Mesothelial cell of epicardium (in vitro differentiated cells): Measurements from ENCODE around the gene GPN1. TPM values are rescaled to one million over a fixed set of nuclear protein-coding genes. Genes with fewer than 3 reads are reported as not detected.
"Not testable (repeated sequence)": the region's sequence is repeated elsewhere in the genome, so short reads cannot be mapped to it uniquely, and the experiment has no call there.

ENCODE experiments used
- DNase-seq, 2 experiments: peaks; one replicate each; pipeline ENCODE4 v3.0.0; 2021; ENCODE audit warnings: low spot score in 2 of 2; ENCODE audit not compliant: unreplicated experiment in 2 of 2
- H3K27ac Mint-ChIP-seq: 2 replicates; pipeline ENCODE4 v1.8.0; 2021; ENCODE audit warnings: mixed read lengths
- H3K27me3 Mint-ChIP-seq: 2 replicates; pipeline ENCODE4 v1.8.0; 2021; ENCODE audit warnings: low read depth, mixed read lengths
- H3K36me3 Mint-ChIP-seq: 2 replicates; pipeline ENCODE4 v1.8.0; 2021; ENCODE audit warnings: mixed read lengths
- H3K4me1 Mint-ChIP-seq: 2 replicates; pipeline ENCODE4 v1.8.0; 2021; ENCODE audit warnings: mixed read lengths
- H3K4me3 Mint-ChIP-seq: 2 replicates; pipeline ENCODE4 v1.8.0; 2021; ENCODE audit warnings: mild to moderate bottlenecking, moderate library complexity, mixed read lengths
- H3K9me3 Mint-ChIP-seq: 2 replicates; pipeline ENCODE4 v1.8.0; 2021; ENCODE audit warnings: mixed read lengths
- CTCF ChIP-seq: fragments of 200-600 bp; sonication (generic); IDR thresholded peaks from one replicate; pipeline ENCODE4 v1.5.0; 2021; ENCODE audit warnings: antibody characterized with exemption; ENCODE audit not compliant: unreplicated experiment
- total RNA-seq: library from RNA; stranded (reverse); gene quantifications from 3 replicates; pipeline ENCODE4 v1.2.1, GENCODE V29; 2021

The GPN1 gene
- total RNA-seq, 1 donor from 2014 or later = 32.4 TPM

DNA sequence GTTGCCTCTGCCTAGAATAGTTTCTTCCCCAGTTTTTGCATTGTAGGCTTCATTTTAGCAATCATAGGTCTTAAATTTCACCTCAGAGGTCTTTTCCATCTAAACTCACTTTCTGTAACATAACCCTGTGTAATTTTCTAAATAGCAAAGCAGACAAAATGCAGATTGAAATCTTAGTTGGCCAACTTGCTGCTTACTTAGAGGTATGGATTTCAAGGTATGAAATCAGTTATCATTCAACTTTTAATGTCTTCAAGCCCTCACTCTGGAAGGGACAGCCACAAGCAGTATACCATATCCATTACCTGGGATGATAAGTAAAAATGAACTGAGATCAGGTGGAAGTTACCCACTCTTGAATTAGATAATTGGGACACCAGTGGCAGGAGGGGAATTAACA is 3.9 kb upstream of the GPN1 start:
- Mint-ChIP-seq H3K9me3 (no peaks in the 10 kb centered on the region), H3K36me3 (peaks cover 21% of the 10 kb centered on the region), H3K27ac (peak overlapping the region; percentile 7), H3K4me3 (no peak overlapping the region), H3K4me1 (peaks cover 30% of the 10 kb centered on the region), H3K27me3 (no peaks in the 10 kb centered on the region)
- DNase-seq = no peak
- TF ChIP-seq CTCF = no peak

DNA sequence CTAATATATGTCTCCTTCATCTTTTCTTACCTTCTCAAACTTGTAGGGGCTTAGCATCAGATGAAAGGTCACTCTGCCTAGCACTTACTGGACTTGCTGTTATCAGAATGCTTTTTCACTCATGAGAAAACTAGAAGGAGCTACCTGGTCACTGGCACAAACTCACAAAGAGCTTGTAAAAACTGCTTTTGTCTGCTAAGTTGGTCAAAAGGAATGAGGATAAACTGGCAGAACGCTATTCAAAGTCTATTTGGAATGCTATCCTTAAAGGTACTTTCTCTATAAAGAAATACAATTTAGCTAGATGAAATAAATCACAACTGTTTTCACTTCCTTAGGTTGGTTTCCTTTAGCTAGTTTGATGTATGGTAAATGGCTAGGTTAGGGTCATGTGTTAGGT is 2.5 kb upstream of the GPN1 start:
- not testable (repeated sequence) for H3K27me3 Mint-ChIP-seq, DNase-seq, H3K9me3 Mint-ChIP-seq, H3K4me3 Mint-ChIP-seq
- Mint-ChIP-seq H3K36me3 (peaks cover 15% of the 10 kb centered on the region), H3K4me1 (peaks cover 30% of the 10 kb centered on the region), H3K27ac (peak overlapping the region; percentile 22)

DNA sequence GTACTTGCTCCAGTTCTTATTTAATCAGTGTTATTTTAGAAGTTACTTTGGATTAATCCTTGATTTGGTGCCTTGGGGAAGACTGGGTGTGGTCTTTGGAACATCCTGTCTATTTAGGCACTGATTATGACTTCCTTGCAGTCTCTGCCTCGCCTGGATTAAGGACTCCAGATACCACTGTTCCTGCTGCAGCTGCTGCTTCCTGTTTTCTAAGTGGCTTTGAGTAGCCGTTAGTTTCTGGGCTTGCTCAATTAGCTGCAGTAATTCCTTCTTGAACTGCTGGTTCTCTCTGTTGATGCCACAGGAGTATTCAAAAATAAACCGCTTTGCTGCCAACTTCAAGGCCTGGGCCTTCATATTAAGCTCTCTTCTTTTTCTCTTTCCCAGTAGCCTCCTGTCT is 1.9 kb upstream of the GPN1 start:
- not testable (repeated sequence) for H3K27ac Mint-ChIP-seq, H3K27me3 Mint-ChIP-seq, H3K36me3 Mint-ChIP-seq, DNase-seq, H3K9me3 Mint-ChIP-seq, H3K4me3 Mint-ChIP-seq
- peaks cover 28% of the 10 kb centered on the region for H3K4me1 Mint-ChIP-seq

- Mint-ChIP-seq H3K27me3 (no peaks in the 10 kb centered on the region), H3K36me3 (peaks cover 16% of the 10 kb centered on the region), H3K9me3 (no peaks in the 10 kb centered on the region), H3K4me3 (no peak overlapping the region), H3K27ac (no peak overlapping the region), H3K4me1 (peaks cover 16% of the 10 kb centered on the region)
- TF ChIP-seq CTCF = no peak
- DNase-seq = no peak
Observed at GRCh38 chr2:27627963-27628766, 685 bp upstream of the GPN1 start.

DNA sequence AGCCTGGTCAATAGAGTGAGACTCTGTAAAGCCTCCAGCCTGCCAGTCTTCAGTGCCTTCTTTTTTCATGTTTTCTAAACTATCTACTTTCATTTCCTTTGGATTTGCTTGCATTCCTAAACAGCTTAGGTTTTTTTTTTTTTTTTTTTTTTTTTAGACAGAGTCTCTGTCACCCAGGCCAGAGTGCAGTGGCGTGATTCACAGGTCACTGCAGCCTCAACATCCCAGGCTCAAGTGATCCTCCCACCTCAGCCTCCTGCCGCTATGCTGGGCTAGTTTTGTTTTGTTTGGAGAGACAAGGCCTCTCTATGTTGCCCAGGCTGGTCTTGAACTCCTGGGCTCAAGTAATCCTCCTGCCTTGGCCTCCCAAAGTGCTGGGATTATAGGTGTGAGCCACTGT is 1.4 kb downstream of the GPN1 start:
- H3K27me3 Mint-ChIP-seq, H3K27ac Mint-ChIP-seq, H3K9me3 Mint-ChIP-seq, H3K4me3 Mint-ChIP-seq, DNase-seq: not testable (repeated sequence)
- H3K4me1 Mint-ChIP-seq = peaks cover 13% of the 10 kb centered on the region
- peaks cover 20% of the 10 kb centered on the region for H3K36me3 Mint-ChIP-seq

DNA sequence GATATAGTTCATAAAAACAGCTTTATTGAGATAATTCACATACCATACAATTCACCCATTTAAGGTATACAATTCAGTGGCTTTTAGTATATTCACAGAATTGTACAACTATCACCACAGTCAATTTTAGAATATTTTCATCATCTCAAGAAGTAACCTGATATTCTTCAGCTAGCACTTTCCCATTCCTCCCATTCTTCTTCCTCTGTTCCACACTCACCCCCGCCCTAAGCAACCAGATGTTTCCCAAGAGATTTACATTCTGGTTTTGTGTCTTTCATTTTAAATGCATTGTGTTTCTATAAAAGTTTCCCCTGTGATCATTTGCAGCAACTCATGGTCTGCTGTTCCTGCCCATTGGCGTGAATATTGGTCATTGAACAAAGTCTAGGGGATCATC is 5.4 kb downstream of the GPN1 start:
- peaks cover 40% of the 10 kb centered on the region for H3K36me3 Mint-ChIP-seq
- no peak for TF ChIP-seq CTCF
- no peaks in the 10 kb centered on the region for H3K27me3 Mint-ChIP-seq

DNA sequence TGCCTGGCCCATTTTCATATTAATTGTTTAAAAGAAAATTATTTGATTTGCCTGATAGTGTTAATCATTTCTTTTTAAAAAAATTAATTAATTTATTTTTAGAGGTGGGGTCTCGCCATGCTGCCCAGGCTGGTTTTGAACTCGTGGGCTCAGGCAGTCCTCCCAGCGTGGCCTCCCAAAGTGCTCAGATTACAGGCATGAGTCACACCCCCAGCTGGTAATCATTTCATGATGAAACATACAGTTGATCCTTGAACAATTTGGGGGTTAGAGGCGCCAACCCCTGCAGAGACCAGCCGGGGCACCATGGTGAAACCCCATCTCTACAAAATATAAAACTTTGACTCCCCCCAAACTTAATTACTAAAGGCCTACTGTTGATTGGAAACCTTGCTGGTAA is 7.9 kb downstream of the GPN1 start:
- no peak overlapping the region for H3K4me3 Mint-ChIP-seq
- H3K4me1 Mint-ChIP-seq = no peaks in the 10 kb centered on the region
- no peaks in the 10 kb centered on the region for H3K27me3 Mint-ChIP-seq
- no peak for TF ChIP-seq CTCF
- H3K9me3 Mint-ChIP-seq = no peaks in the 10 kb centered on the region
- no peak for DNase-seq
- no peak overlapping the region for H3K27ac Mint-ChIP-seq
- peaks cover 49% of the 10 kb centered on the region for H3K36me3 Mint-ChIP-seq

More for the DNA sequence above, 5.4 kb downstream of the GPN1 start:
- H3K27ac Mint-ChIP-seq = no peak overlapping the region
- no peak overlapping the region for H3K4me3 Mint-ChIP-seq
- no peak for DNase-seq
- no peaks in the 10 kb centered on the region for H3K9me3 Mint-ChIP-seq
- H3K4me1 Mint-ChIP-seq = no peaks in the 10 kb centered on the region
